OCI-LY3 (cell line): ENCODE measurements around the gene PCDHGA12.

Experiments
- EZH2phosphoT487 ChIP-seq: fragments of 200-600 bp; shearing (Covaris generic); IDR thresholded peaks from 2 replicates; pipeline ENCODE4 v1.6.1; 2018; ENCODE audit warnings: antibody characterized with exemption, mixed run types, low read depth
- TF ChIP-seq, protein P1 (sequence below): fragments of 200-600, 300-600 bp; sonication (generic); IDR thresholded peaks from 2 replicates; pipeline ENCODE4 v1.5.1; 2014; ENCODE audit warnings: antibody characterized with exemption, low read length, low read depth

DNA sequence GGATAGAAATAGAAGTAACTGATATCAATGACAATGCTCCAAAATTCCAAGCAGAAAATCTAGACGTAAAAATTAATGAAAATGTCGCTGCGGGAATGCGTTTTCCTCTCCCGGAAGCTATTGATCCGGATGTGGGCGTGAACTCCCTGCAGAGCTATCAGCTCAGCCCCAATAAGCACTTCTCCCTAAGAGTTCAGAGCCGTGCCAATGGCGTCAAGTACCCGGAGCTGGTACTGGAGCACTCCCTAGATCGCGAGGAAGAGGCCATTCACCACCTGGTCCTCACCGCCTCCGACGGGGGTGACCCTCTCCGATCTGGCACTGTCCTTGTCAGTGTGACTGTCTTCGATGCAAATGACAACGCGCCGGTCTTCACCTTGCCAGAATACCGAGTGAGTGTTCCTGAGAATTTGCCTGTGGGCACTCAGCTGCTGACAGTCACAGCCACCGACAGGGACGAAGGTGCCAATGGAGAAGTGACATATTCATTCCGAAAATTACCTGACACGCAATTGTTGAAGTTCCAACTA is 16.7 kb upstream of the PCDHGA12 start:
- TF ChIP-seq, protein P1, sequence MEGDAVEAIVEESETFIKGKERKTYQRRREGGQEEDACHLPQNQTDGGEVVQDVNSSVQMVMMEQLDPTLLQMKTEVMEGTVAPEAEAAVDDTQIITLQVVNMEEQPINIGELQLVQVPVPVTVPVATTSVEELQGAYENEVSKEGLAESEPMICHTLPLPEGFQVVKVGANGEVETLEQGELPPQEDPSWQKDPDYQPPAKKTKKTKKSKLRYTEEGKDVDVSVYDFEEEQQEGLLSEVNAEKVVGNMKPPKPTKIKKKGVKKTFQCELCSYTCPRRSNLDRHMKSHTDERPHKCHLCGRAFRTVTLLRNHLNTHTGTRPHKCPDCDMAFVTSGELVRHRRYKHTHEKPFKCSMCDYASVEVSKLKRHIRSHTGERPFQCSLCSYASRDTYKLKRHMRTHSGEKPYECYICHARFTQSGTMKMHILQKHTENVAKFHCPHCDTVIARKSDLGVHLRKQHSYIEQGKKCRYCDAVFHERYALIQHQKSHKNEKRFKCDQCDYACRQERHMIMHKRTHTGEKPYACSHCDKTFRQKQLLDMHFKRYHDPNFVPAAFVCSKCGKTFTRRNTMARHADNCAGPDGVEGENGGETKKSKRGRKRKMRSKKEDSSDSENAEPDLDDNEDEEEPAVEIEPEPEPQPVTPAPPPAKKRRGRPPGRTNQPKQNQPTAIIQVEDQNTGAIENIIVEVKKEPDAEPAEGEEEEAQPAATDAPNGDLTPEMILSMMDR: no peak
- no peak for TF ChIP-seq EZH2phosphoT487
